ENCODE results near the gene FABP6. TPM values are rescaled to one million over a fixed set of nuclear protein-coding genes. Genes with fewer than 3 reads are reported as not detected.
"Not testable (repeated sequence)": the region's sequence is repeated elsewhere in the genome, so short reads cannot be mapped to it uniquely, and the experiment has no call there.

Gene FABP6
- polyA plus RNA-seq, 1 donor = 0.24 TPM

GRCh38 chr5:160219356-160219755, 9.9 kb upstream of the FABP6 start:
- DNase-seq (ENCODE audit: low read depth) = no peak

- no peak for DNase-seq (ENCODE audit: low read depth)
Observed at GRCh38 chr5:160221082-160221481, 8.2 kb upstream of the FABP6 start.

GRCh38 chr5:160227012-160227411, 2.3 kb upstream of the FABP6 start:
- no peak for DNase-seq (ENCODE audit: low read depth)

GRCh38 chr5:160230686-160231527, 1.6 kb downstream of the FABP6 start:
- no peak for DNase-seq (ENCODE audit: low read depth)

- DNase-seq (ENCODE audit: low read depth) = no peak
Observed at GRCh38 chr5:160231783-160232342, 2.6 kb downstream of the FABP6 start.

- no peak for DNase-seq (ENCODE audit: low read depth)
Observed at GRCh38 chr5:160233215-160233614, 3.9 kb downstream of the FABP6 start.

- no peak for DNase-seq (ENCODE audit: low read depth)
Observed at GRCh38 chr5:160235731-160236130, 6.4 kb downstream of the FABP6 start.

GRCh38 chr5:160237571-160238093, 8.3 kb downstream of the FABP6 start:
- DNase-seq (ENCODE audit: low read depth) = no peak

- no peak for DNase-seq (ENCODE audit: low read depth)
Observed at GRCh38 chr5:160240350-160240749, 11.0 kb downstream of the FABP6 start.

GRCh38 chr5:160242145-160242544, 12.8 kb downstream of the FABP6 start:
- no peak for DNase-seq (ENCODE audit: low read depth)

- no peak for DNase-seq (ENCODE audit: low read depth)
Observed at GRCh38 chr5:160245506-160246086, 16.3 kb downstream of the FABP6 start.

GRCh38 chr5:160249570-160249969, 20.3 kb downstream of the FABP6 start:
- not testable (repeated sequence) for DNase-seq (ENCODE audit: low read depth)

- no peak for DNase-seq (ENCODE audit: low read depth)
Observed at GRCh38 chr5:160250226-160250625, 20.9 kb downstream of the FABP6 start.

GRCh38 chr5:160250826-160251225, 21.5 kb downstream of the FABP6 start:
- DNase-seq (ENCODE audit: low read depth) = no peak

GRCh38 chr5:160251406-160252155, 22.3 kb downstream of the FABP6 start:
- no peak for DNase-seq (ENCODE audit: low read depth)

GRCh38 chr5:160252916-160253315, 23.6 kb downstream of the FABP6 start:
- no peak for DNase-seq (ENCODE audit: low read depth)

- no peak for DNase-seq (ENCODE audit: low read depth)
Observed at GRCh38 chr5:160253441-160253840, 24.1 kb downstream of the FABP6 start.

- no peak for DNase-seq (ENCODE audit: low read depth)
Observed at GRCh38 chr5:160254706-160255105, 25.4 kb downstream of the FABP6 start.

- no peak for DNase-seq (ENCODE audit: low read depth)
Observed at GRCh38 chr5:160259341-160259740, 30.0 kb downstream of the FABP6 start.

- DNase-seq (ENCODE audit: low read depth) = no peak
Observed at GRCh38 chr5:160260006-160260775, 30.9 kb downstream of the FABP6 start.
